ENCODE measurements around the gene IGLON5.

DNA sequence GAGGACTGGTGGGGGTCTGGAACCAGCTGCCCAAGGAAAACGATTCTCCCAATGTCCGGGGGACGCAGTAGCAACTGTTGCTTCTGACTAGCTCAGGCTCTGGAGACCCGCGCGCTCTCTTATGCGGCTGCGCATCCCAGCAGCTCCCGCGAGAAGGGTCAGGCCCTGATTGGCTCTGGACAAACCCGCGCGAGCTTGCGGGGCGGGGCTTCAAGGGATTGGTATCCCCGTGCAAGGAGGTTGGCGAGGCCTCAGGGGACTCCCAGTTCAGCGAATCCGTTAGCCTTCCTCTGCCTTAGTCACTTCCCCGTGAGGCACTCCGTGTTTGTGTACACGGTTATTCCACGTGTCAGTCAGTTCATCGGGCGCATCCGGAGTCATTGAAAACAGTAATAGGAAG lies 40.4 kb upstream of the IGLON5 start:
- TF ChIP-seq PATZ1 (CRISPR knock-in tag; IDR thresholded peaks at IDR 0.05; ENCODE audit: borderline replicate concordance), result no peak
- TF ChIP-seq, protein P1, sequence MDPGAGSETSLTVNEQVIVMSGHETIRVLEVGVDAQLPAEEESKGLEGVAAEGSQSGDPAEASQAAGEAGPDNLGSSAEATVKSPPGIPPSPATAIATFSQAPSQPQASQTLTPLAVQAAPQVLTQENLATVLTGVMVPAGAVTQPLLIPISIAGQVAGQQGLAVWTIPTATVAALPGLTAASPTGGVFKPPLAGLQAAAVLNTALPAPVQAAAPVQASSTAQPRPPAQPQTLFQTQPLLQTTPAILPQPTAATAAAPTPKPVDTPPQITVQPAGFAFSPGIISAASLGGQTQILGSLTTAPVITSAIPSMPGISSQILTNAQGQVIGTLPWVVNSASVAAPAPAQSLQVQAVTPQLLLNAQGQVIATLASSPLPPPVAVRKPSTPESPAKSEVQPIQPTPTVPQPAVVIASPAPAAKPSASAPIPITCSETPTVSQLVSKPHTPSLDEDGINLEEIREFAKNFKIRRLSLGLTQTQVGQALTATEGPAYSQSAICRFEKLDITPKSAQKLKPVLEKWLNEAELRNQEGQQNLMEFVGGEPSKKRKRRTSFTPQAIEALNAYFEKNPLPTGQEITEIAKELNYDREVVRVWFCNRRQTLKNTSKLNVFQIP (CRISPR knock-in tag; IDR thresholded peaks at IDR 0.05; ENCODE audit: borderline replicate concordance, low read depth), result no peak
- TF ChIP-seq BACH2 (CRISPR knock-in tag; IDR thresholded peaks at IDR 0.05; ENCODE audit: borderline replicate concordance), result no peak
- no peak for TF ChIP-seq ZFP3 (CRISPR knock-in tag; IDR thresholded peaks at IDR 0.05)
- TF ChIP-seq OSR1 (CRISPR knock-in tag; IDR thresholded peaks at IDR 0.05), result no peak
- TF ChIP-seq CSDC2 (CRISPR knock-in tag; IDR thresholded peaks at IDR 0.05), result no peak

Data from SK-N-SH treated with all-trans-retinoic acid at 6 μM for 48 hours (cell line).